ENCODE results near the gene EDAR.

Gene EDAR

GRCh38 chr2:108967757-108968156, 21.3 kb downstream of the EDAR start:
- DNase-seq (ENCODE audit: low read depth in 2 of 2): no peak

DNA sequence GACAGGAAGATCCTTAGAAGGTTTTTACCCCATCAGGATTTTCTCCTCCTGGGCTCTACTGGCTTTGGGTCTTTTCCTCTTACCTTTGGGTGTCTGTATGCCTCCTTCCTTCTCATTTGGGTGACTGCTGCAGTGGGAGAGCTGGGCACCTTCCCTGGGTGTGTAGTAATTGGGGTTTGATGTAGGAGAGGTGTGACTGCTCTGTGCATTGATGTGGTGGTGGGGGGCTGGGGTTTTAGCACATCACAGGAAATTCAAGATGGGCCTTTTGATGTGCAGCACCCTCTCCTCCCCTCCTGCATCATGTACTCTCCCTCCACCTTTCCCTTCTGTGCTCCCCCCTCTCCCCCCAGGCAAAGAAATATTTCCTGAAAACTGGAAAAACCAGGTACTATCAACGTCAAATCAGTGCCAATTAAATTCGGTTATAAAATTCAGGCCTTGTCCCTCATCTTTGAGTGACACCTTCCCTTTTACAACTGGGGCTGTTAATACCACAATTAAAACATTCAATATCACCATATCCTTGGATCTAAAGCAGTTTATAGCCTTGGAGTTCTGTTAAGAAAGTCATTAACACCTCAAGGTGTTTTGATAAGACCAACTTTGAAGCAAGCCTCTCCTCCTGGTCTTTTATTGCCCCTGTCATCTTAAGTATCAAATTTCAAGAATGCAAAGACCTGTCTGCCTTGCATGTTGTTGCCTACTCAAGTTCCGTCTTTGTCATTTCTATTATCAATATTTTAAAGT, 23.3 kb downstream of the EDAR start:
- no peak for DNase-seq (ENCODE audit: low read depth in 2 of 2)

DNA sequence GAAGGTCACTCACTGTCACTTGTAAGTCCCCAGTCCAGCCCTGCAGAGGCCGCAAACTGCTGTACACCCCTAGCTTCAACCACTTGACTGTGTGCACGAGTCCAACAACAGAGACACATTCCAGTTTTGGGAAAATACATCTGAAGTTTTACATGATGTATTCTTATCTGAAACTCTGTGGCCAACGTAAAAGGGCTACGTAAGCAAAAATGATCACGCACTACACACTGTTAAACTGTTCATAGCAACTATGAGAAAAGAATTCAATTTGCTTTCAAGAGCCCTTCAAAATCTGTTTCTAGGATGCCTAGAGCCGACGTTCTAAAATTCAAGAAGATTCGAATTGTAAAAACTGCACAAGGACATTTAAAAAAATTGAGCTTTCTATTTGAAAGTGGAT, 26.0 kb downstream of the EDAR start:
- no peak for DNase-seq (ENCODE audit: low read depth in 2 of 2)

- DNase-seq (ENCODE audit: low read depth in 2 of 2): no peak
These were observed 27.2 kb downstream of the EDAR start for GRCh38 chr2:108961796-108962195.

- DNase-seq (ENCODE audit: low read depth in 2 of 2): no peak
These were observed 29.0 kb downstream of the EDAR start for GRCh38 chr2:108960006-108960405.

GRCh38 chr2:108959401-108959800, 29.6 kb downstream of the EDAR start:
- DNase-seq (ENCODE audit: low read depth in 2 of 2): no peak

GRCh38 chr2:108958632-108959341, 30.2 kb downstream of the EDAR start:
- DNase-seq (ENCODE audit: low read depth in 2 of 2): no peak

DNA sequence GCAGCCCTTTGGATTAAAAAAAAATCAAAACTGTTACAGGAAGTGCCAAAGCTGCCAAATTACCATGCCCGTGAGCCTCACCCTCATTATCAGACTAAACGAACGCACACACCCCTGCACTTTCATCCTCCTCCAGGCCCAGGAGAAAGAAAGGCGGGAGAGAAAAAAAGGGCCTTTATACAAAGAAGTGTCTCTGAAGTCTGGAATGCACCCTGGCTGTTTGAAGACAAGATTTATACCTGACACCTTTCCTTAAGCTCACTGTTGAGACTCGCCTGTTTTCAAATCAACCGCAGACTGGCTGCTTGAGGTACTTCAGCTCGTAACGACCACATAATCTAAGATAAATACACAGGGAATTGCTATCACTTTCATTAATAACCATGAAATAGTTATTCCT, 31.0 kb downstream of the EDAR start:
- DNase-seq (ENCODE audit: low read depth in 2 of 2): no peak

DNA sequence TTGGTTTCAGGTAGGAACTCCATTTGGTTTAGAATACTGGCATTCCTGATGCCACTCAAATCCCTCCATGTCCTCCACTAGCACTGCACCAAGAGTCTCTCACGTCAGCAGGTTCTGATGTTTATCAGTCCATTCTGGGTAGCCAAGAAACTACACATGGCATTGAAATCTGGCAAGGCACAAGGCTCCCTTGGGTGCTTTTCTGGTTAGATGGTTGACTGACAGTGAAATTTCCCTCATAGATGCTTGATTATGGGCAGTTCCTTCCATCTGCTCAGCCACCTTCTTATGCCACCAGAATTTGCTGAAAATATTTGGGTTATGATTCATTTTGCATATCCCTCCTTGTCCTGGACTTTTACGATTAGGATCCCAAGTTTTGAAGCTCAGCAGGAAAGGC, 32.6 kb downstream of the EDAR start:
- DNase-seq (ENCODE audit: low read depth in 2 of 2): no peak

GRCh38 chr2:108950369-108951135, 38.5 kb downstream of the EDAR start:
- no peak for DNase-seq (ENCODE audit: low read depth in 2 of 2)

GRCh38 chr2:108949316-108950239, 39.4 kb downstream of the EDAR start:
- no peak for DNase-seq (ENCODE audit: low read depth in 2 of 2)

- no peak for DNase-seq (ENCODE audit: low read depth in 2 of 2)
These were observed 41.6 kb downstream of the EDAR start for GRCh38 chr2:108947271-108947907.

- no peak for DNase-seq (ENCODE audit: low read depth in 2 of 2)
These were observed 42.6 kb downstream of the EDAR start for GRCh38 chr2:108946442-108946841.

GRCh38 chr2:108945969-108946368, 43.1 kb downstream of the EDAR start:
- no peak for DNase-seq (ENCODE audit: low read depth in 2 of 2)

DNA sequence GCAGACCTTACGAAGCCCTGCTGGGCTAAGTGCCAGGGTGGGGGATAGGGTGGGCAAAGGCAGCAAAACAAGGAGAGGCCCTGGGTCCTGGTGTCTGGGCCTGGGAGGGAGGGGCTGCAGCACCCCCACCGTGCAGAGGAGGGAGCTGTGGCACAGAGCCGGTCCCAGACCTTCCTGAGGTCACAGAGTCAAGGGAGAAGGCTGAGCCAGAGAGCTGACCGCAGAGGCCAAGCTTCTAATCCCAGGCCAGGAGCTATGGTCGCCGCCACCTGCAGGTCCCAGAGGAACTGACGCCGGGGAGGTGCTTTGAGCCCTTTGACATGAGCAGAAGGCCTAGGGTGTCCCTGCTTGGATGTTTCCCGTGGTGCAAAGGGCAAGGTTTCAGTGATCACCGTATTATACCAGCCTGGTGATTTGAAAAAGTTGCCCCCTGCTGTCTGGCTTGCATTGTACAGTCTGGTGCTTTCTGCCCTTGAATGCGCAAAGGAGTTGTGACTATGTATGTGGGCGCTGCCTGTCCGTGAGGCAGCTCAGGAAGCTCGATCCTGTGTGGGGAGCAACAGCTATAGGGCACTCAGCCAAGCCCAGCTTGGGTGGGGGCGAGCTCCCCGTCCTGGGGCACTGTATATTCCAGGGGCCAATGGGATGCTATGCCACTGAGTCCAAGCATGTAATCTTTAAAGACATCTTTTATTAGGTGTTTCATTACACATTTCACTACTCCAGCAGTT, 44.3 kb downstream of the EDAR start:
- DNase-seq (ENCODE audit: low read depth in 2 of 2): no peak

DNA sequence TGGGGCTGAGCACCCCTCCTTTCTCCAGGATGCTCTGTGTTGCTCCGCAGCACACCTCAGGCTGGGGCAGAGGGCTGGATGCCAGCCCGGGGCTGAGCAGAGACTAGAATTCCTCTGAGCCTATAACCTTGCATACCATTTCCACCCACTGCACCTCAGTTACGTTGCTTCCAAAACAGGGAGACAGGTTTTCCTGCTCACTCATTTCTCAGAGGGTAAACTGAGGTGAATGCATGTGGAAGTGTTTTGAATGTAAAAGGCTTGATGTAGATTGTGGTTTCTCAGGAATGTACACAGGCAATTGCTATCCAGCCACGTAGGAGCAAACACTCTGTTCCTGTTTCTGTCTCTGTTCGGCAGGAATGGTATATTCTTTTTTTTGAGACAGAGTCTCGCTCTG, 45.3 kb downstream of the EDAR start:
- no peak for DNase-seq (ENCODE audit: low read depth in 2 of 2)

- no peak for DNase-seq (ENCODE audit: low read depth in 2 of 2)
These were observed 46.1 kb downstream of the EDAR start for GRCh38 chr2:108942888-108943287.

GRCh38 chr2:108942231-108942825, 46.7 kb downstream of the EDAR start:
- DNase-seq (ENCODE audit: low read depth in 2 of 2): no peak

GRCh38 chr2:108941767-108942166, 47.3 kb downstream of the EDAR start:
- DNase-seq (ENCODE audit: low read depth in 2 of 2): no peak

DNA sequence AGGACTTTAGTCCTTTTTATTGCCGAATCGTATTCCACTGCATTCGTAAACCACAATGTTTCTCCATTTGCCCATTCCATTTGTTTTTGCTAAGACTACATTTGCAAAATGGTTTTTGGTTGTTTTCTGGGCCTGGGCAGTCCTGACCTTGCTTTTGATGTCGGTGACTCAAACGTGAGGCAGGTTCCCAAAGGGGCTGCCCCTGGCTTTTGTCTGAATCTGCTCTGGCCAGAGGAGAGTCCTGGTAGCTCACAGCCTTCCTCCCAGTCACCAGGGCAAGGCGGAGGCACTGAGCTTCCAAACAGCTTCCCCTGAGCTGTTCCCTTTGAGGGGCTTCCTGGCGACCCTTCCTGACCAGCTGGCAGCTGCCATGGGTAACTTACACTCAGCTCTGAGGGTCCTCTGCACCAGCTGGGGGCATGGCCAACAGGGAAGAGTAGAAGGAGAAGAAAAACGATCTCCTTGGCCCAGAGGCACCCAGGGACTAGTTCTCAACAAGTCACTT, 47.8 kb downstream of the EDAR start:
- DNase-seq (ENCODE audit: low read depth in 2 of 2): no peak
